ENCODE data around the gene CDC25B.

Gene CDC25B

DNA sequence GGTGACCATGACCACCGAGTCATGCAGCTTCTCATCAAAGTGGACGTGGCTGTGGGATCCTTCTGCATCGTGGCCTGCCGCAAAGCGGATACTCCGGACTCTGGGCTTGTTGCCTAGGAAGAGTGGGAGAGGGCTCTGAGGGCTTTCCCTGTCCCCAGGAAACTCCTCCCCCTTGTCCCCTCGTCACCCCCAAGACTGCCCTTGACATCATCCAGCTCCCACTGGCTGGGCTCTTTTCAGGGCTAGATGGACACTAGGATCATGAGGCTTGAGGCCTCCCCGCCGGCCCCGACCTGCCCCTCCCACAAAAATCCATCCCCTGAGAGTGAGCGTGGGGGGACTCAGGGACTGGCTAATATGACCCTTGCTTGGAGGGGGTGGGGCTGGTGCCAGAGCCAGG is 37.5 kb upstream of the CDC25B start:
- TF ChIP-seq TAF1 (IDR thresholded peaks at IDR 0.05; ENCODE audit: borderline replicate concordance, insufficient read depth, low read length): no peak
- TF ChIP-seq, protein P1, sequence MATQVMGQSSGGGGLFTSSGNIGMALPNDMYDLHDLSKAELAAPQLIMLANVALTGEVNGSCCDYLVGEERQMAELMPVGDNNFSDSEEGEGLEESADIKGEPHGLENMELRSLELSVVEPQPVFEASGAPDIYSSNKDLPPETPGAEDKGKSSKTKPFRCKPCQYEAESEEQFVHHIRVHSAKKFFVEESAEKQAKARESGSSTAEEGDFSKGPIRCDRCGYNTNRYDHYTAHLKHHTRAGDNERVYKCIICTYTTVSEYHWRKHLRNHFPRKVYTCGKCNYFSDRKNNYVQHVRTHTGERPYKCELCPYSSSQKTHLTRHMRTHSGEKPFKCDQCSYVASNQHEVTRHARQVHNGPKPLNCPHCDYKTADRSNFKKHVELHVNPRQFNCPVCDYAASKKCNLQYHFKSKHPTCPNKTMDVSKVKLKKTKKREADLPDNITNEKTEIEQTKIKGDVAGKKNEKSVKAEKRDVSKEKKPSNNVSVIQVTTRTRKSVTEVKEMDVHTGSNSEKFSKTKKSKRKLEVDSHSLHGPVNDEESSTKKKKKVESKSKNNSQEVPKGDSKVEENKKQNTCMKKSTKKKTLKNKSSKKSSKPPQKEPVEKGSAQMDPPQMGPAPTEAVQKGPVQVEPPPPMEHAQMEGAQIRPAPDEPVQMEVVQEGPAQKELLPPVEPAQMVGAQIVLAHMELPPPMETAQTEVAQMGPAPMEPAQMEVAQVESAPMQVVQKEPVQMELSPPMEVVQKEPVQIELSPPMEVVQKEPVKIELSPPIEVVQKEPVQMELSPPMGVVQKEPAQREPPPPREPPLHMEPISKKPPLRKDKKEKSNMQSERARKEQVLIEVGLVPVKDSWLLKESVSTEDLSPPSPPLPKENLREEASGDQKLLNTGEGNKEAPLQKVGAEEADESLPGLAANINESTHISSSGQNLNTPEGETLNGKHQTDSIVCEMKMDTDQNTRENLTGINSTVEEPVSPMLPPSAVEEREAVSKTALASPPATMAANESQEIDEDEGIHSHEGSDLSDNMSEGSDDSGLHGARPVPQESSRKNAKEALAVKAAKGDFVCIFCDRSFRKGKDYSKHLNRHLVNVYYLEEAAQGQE (IDR thresholded peaks at IDR 0.05; ENCODE audit: insufficient read depth in 1 of 2, low read depth in 2 of 2, low read length in 2 of 2): no peak

DNA sequence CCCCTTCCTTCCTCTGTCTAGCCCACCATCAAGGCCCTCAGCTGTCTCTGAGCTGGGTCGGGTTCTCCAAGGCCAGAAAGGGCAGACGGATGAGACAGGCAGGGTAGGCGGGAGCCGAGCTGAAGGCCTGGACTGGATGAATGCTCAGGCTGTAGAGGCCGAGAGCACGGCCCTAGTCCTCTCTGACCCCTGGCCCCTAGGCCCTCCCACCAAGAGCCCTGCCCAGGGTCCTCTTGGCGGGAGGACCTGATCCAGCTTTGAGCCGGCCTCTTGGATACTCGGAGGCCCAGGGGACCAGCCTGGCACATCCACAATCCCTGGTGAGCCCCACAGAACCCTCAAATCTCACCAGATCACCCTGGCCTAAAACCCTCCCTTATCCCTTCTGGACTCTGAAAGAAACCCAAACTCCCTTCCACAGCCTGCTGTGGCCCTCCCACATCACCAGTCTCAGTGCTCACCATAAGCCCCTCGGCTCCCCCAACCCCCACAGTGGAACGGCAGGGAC is 36.7 kb upstream of the CDC25B start:
- TF ChIP-seq FOXP2 (optimal IDR thresholded peaks at IDR 0.05; ENCODE audit: borderline replicate concordance, extremely low read depth, extremely low read length, insufficient read depth) (no peak), SIN3A (IDR thresholded peaks at IDR 0.05; ENCODE audit: borderline replicate concordance, insufficient read depth, low read length) (no peak), POLR2AphosphoS5 (IDR thresholded peaks at IDR 0.05; ENCODE audit: low read depth, low read length) (no peak), TAF1 (IDR thresholded peaks at IDR 0.05; ENCODE audit: borderline replicate concordance, insufficient read depth, low read length) (no peak)
- TF ChIP-seq, protein P1 (IDR thresholded peaks at IDR 0.05; ENCODE audit: insufficient read depth in 1 of 2, low read depth in 2 of 2, low read length in 2 of 2): no peak

- no peak for TF ChIP-seq TAF1 (IDR thresholded peaks at IDR 0.05; ENCODE audit: borderline replicate concordance, insufficient read depth, low read length)
- no peak for TF ChIP-seq SIN3A (IDR thresholded peaks at IDR 0.05; ENCODE audit: borderline replicate concordance, insufficient read depth, low read length)
- no peak for TF ChIP-seq FOXP2 (optimal IDR thresholded peaks at IDR 0.05; ENCODE audit: borderline replicate concordance, extremely low read depth, extremely low read length, insufficient read depth)
- TF ChIP-seq, protein P1 (IDR thresholded peaks at IDR 0.05; ENCODE audit: insufficient read depth in 1 of 2, low read depth in 2 of 2, low read length in 2 of 2): no peak
- TF ChIP-seq POLR2AphosphoS5 (IDR thresholded peaks at IDR 0.05; ENCODE audit: low read depth, low read length): no peak
Observed at GRCh38 chr20:3759884-3760283, 36.2 kb upstream of the CDC25B start.

DNA sequence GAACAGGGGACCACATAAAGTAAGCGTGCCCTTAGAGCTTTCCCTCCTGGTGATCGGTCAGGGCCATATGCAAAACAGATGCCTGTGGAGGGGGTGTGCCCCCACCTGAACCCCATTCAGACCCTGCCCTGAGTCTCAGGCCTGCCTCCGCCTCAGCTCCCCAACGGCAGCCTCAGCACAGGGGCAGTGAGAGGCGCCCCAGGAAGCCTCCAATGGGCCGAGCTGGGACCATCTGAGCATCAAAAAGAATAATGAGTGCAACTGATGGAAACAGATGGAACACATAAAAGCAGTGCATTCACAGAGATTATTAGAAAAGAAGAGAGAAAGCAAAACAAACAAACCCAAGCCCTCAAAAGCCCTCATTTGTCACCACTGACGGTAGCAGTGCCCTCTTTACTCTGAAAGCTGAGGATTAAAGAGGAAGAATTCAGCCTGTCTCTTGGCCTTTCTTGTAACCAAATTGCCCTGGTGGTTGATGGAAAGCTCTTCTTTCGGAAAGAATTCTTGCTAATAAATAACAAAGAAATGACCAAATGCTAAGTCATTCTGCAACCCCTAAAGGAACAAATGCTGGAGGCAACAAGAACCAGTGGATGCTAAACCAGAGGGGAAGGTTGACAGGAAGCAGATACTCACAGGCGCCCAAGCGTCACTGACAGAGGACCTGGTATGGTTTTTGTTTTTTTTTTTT is 35.3 kb upstream of the CDC25B start:
- no peak for TF ChIP-seq TAF1 (IDR thresholded peaks at IDR 0.05; ENCODE audit: borderline replicate concordance, insufficient read depth, low read length)
- TF ChIP-seq POLR2AphosphoS5 (IDR thresholded peaks at IDR 0.05; ENCODE audit: low read depth, low read length): no peak
- TF ChIP-seq, protein P1 (IDR thresholded peaks at IDR 0.05; ENCODE audit: insufficient read depth in 1 of 2, low read depth in 2 of 2, low read length in 2 of 2): no peak
- no peak for TF ChIP-seq FOXP2 (optimal IDR thresholded peaks at IDR 0.05; ENCODE audit: borderline replicate concordance, extremely low read depth, extremely low read length, insufficient read depth)
- TF ChIP-seq SIN3A (IDR thresholded peaks at IDR 0.05; ENCODE audit: borderline replicate concordance, insufficient read depth, low read length): no peak
